Osteoblast (primary cell): ENCODE results near the gene PLD4. TPM values are rescaled to one million over a fixed set of nuclear protein-coding genes. Genes with fewer than 3 reads are reported as not detected.

ENCODE experiments used
- DNase-seq: peaks from one replicate; pipeline ENCODE4 v3.0.0; 2011; ENCODE audit warnings: low spot score, mixed read lengths; ENCODE audit not compliant: insufficient read length; ENCODE audit errors: missing footprints
- H2AFZ ChIP-seq: 2 replicates; pipeline ENCODE4 v1.6.0; 2011; ENCODE audit warnings: mild to moderate bottlenecking, low read length
- H3K27ac ChIP-seq: 2 replicates; pipeline ENCODE4 v1.5.1; 2011; ENCODE audit warnings: mild to moderate bottlenecking, low read depth, low read length, moderate library complexity
- H3K27me3 ChIP-seq: 2 replicates; pipeline ENCODE4 v1.6.0; 2012; ENCODE audit warnings: mild to moderate bottlenecking, control low read depth, inconsistent platforms, low read length, moderate library complexity; ENCODE audit not compliant: insufficient read depth
- H3K36me3 ChIP-seq: 2 replicates; pipeline ENCODE4 v1.5.1; 2011; ENCODE audit warnings: mild to moderate bottlenecking, low read length, control low read depth, moderate library complexity; ENCODE audit not compliant: insufficient read depth
- H3K4me1 ChIP-seq: 2 replicates; pipeline ENCODE4 v1.5.1; 2011; ENCODE audit warnings: mild to moderate bottlenecking, low read length, control low read depth, moderate library complexity; ENCODE audit not compliant: insufficient read depth
- H3K4me2 ChIP-seq: 2 replicates; pipeline ENCODE4 v1.6.0; 2011; ENCODE audit warnings: mild to moderate bottlenecking, low read length; ENCODE audit not compliant: insufficient read depth
- H3K4me3 ChIP-seq: fragments of 200-600 bp; sonication (generic); 3 replicates; pipeline ENCODE4 v1.5.1; 2012; ENCODE audit warnings: mild to moderate bottlenecking, low read length, inconsistent platforms; ENCODE audit not compliant: insufficient read depth
- H3K79me2 ChIP-seq: 2 replicates; pipeline ENCODE4 v1.6.0; 2012; ENCODE audit warnings: mild to moderate bottlenecking, low read length, control low read depth, inconsistent platforms; ENCODE audit not compliant: insufficient read depth
- H3K9me3 ChIP-seq: 2 replicates; pipeline ENCODE4 v1.5.1; 2011; ENCODE audit warnings: low read depth, low read length, control low read depth
- H4K20me1 ChIP-seq: 2 replicates; pipeline ENCODE4 v1.6.0; 2012; ENCODE audit warnings: mild to moderate bottlenecking, low read length, control low read depth; ENCODE audit not compliant: insufficient read depth
- CTCF ChIP-seq: IDR thresholded peaks from 2 replicates; pipeline ENCODE4 v1.5.1; 2011; ENCODE audit warnings: mild to moderate bottlenecking, low read depth, low read length, moderate library complexity; ENCODE audit errors: extremely low read depth
- total RNA-seq: library from RNA; depleted of rRNA; stranded (reverse); fragments of >200 nt; gene quantifications from 2 replicates; pipeline ENCODE4 v1.2.3, GENCODE V29; 2012

PLD4 gene
- total RNA-seq, 1 donor, result not detected

GRCh38 chr14:104931771-104932675 lies 7.3 kb downstream of the PLD4 start:
- H3K4me2 ChIP-seq, result peak overlapping the region; percentile 55
- H3K79me2 ChIP-seq, result no peaks in the 10 kb centered on the region
- H3K9me3 ChIP-seq, result no peaks in the 10 kb centered on the region
- TF ChIP-seq CTCF, result no peak
- no peak overlapping the region for H3K4me3 ChIP-seq
- no peaks in the 10 kb centered on the region for H3K4me1 ChIP-seq
- H2AFZ ChIP-seq, result no peak overlapping the region
- no peak overlapping the region for H3K27ac ChIP-seq
- no peaks in the 10 kb centered on the region for H3K36me3 ChIP-seq
- DNase-seq, result peak; percentile 42
- H3K27me3 ChIP-seq, result peaks cover 32% of the 10 kb centered on the region
- H4K20me1 ChIP-seq, result no peaks in the 10 kb centered on the region

GRCh38 chr14:104932676-104933631 lies 8.3 kb downstream of the PLD4 start:
- no peak overlapping the region for H3K27ac ChIP-seq
- H3K79me2 ChIP-seq, result no peaks in the 10 kb centered on the region
- peak overlapping the region; percentile 47 for H2AFZ ChIP-seq
- no peaks in the 10 kb centered on the region for H3K36me3 ChIP-seq
- peaks cover 32% of the 10 kb centered on the region for H3K27me3 ChIP-seq
- peak overlapping the region; percentile 55 for H3K4me2 ChIP-seq
- H4K20me1 ChIP-seq, result no peaks in the 10 kb centered on the region
- peak; percentile 100 for DNase-seq
- H3K4me3 ChIP-seq, result peak overlapping the region; percentile 68
- no peaks in the 10 kb centered on the region for H3K4me1 ChIP-seq
- peak; percentile 39 for TF ChIP-seq CTCF
- no peaks in the 10 kb centered on the region for H3K9me3 ChIP-seq

GRCh38 chr14:104933746-104934733 lies 9.4 kb downstream of the PLD4 start:
- Histone ChIP-seq H3K27me3 (peaks cover 32% of the 10 kb centered on the region), H3K79me2 (no peaks in the 10 kb centered on the region), H3K4me2 (no peak overlapping the region), H3K36me3 (no peaks in the 10 kb centered on the region), H3K9me3 (no peaks in the 10 kb centered on the region), H4K20me1 (no peaks in the 10 kb centered on the region), H2AFZ (no peak overlapping the region), H3K4me3 (no peak overlapping the region), H3K4me1 (no peaks in the 10 kb centered on the region), H3K27ac (no peak overlapping the region)
- TF ChIP-seq CTCF, result no peak
- DNase-seq, result peak; percentile 88
